Right hindlimb (tissue), 1 donor: ENCODE results near the gene RNF224.
A peak's percentile ranks its signal among the peaks of the same experiment; 100 is the strongest.
"Not testable (repeated sequence)": the region's sequence is repeated elsewhere in the genome, so short reads cannot be mapped to it uniquely, and the experiment has no call there.

ENCODE experiments used
- DNase-seq: peaks from one replicate; pipeline ENCODE4 v3.0.0-alpha.2; 2018

The RNF224 gene

GRCh38 chr9:137240841-137241489 is 13.7 kb downstream of the RNF224 start, which contains the start of gene TUBB4B:
TSS of gene TUBB4B (plus strand) at chr9:137241287. CDS start at chr9:137241361, 74 bp downstream.
- DNase-seq = peak; percentile 100

GRCh38 chr9:137241490-137242268 is 14.4 kb downstream of the RNF224 start:
- DNase-seq = no peak

GRCh38 chr9:137242269-137243203 is 15.2 kb downstream of the RNF224 start:
- DNase-seq = no peak

- not testable (repeated sequence) for DNase-seq
These were observed 15.9 kb downstream of the RNF224 start for GRCh38 chr9:137243266-137243625.

- DNase-seq = no peak
These were observed 16.6 kb downstream of the RNF224 start for GRCh38 chr9:137243626-137244485.

- no peak for DNase-seq
These were observed 17.5 kb downstream of the RNF224 start for GRCh38 chr9:137244486-137245449.

GRCh38 chr9:137245450-137246421 is 18.4 kb downstream of the RNF224 start:
- no peak for DNase-seq

GRCh38 chr9:137247135-137247915 is 20.0 kb downstream of the RNF224 start:
- DNase-seq = no peak

GRCh38 chr9:137247916-137248175 is 20.5 kb downstream of the RNF224 start:
- DNase-seq = no peak

- no peak for DNase-seq
These were observed 23.3 kb downstream of the RNF224 start for GRCh38 chr9:137250329-137251193.

- DNase-seq = no peak
These were observed 23.8 kb downstream of the RNF224 start, which contains the start of gene STPG3 for GRCh38 chr9:137251194-137251461. TSS of gene STPG3 (plus strand) at chr9:137251286. CDS start at chr9:137251287, 1 bp downstream.

GRCh38 chr9:137251490-137252268 is 24.4 kb downstream of the RNF224 start:
- no peak for DNase-seq

- DNase-seq = no peak
These were observed 25.5 kb downstream of the RNF224 start for GRCh38 chr9:137252555-137253506.

GRCh38 chr9:137253717-137254623 is 26.7 kb downstream of the RNF224 start:
- DNase-seq = no peak
